BE2C (cell line): ENCODE data around the gene CDC42BPG.

Source experiments
- DNase-seq: peaks from one replicate; pipeline ENCODE4 v3.0.0-alpha.2; 2020
- H3K27me3 ChIP-seq: fragments of 250-450 bp; sonication (Bioruptor Pico); 2 replicates; pipeline ENCODE4 v1.5.1; 2020; ENCODE audit warnings: mild to moderate bottlenecking
- H3K36me3 ChIP-seq: fragments of 250-450 bp; sonication (Bioruptor Pico); 2 replicates; pipeline ENCODE4 v1.5.1; 2020; ENCODE audit warnings: mild to moderate bottlenecking
- H3K4me1 ChIP-seq: fragments of 250-450 bp; sonication (Bioruptor Pico); 2 replicates; pipeline ENCODE4 v1.5.1; 2020
- H3K4me3 ChIP-seq: 2 replicates; pipeline ENCODE4 v1.5.1; 2011; ENCODE audit warnings: low read depth, low read length
- H3K9me3 ChIP-seq: fragments of 250-450 bp; sonication (Bioruptor Pico); 2 replicates; pipeline ENCODE4 v1.5.1; 2020
- CTCF ChIP-seq: IDR thresholded peaks from 2 replicates; pipeline ENCODE4 v1.5.1; 2012; ENCODE audit warnings: mild to moderate bottlenecking, low read depth, low read length

CDC42BPG gene

GRCh38 chr11:64829536-64830251 is 14.8 kb downstream of the CDC42BPG start:
- no peaks in the 10 kb centered on the region for H3K36me3 ChIP-seq
- no peak for TF ChIP-seq CTCF
- H3K27me3 ChIP-seq = no peaks in the 10 kb centered on the region
- H3K4me1 ChIP-seq = no peaks in the 10 kb centered on the region
- H3K4me3 ChIP-seq = no peak overlapping the region
- DNase-seq = no peak
- no peaks in the 10 kb centered on the region for H3K9me3 ChIP-seq

- no peak for DNase-seq
- no peaks in the 10 kb centered on the region for H3K36me3 ChIP-seq
- TF ChIP-seq CTCF = no peak
Measured at GRCh38 chr11:64827451-64827839, 17.0 kb downstream of the CDC42BPG start.

GRCh38 chr11:64826578-64827450 is 17.6 kb downstream of the CDC42BPG start:
- no peaks in the 10 kb centered on the region for H3K9me3 ChIP-seq
- no peak for TF ChIP-seq CTCF
- DNase-seq = no peak
- no peak overlapping the region for H3K4me3 ChIP-seq
- no peaks in the 10 kb centered on the region for H3K36me3 ChIP-seq
- no peaks in the 10 kb centered on the region for H3K27me3 ChIP-seq
- H3K4me1 ChIP-seq = no peaks in the 10 kb centered on the region

More at GRCh38 chr11:64827451-64827839, 17.0 kb downstream of the CDC42BPG start:
- Histone ChIP-seq H3K9me3 (no peaks in the 10 kb centered on the region), H3K4me1 (no peaks in the 10 kb centered on the region), H3K4me3 (no peak overlapping the region), H3K27me3 (no peaks in the 10 kb centered on the region)

GRCh38 chr11:64826062-64826461 is 18.4 kb downstream of the CDC42BPG start:
- no peak for DNase-seq
- H3K27me3 ChIP-seq = no peaks in the 10 kb centered on the region
- no peaks in the 10 kb centered on the region for H3K9me3 ChIP-seq
- no peaks in the 10 kb centered on the region for H3K36me3 ChIP-seq
- H3K4me1 ChIP-seq = no peaks in the 10 kb centered on the region
- no peak for TF ChIP-seq CTCF
- H3K4me3 ChIP-seq = no peak overlapping the region

- no peak for TF ChIP-seq CTCF
- no peak for DNase-seq
- Histone ChIP-seq H3K27me3 (no peaks in the 10 kb centered on the region), H3K4me3 (no peak overlapping the region), H3K9me3 (no peaks in the 10 kb centered on the region), H3K4me1 (no peaks in the 10 kb centered on the region), H3K36me3 (no peaks in the 10 kb centered on the region)
Measured at GRCh38 chr11:64823568-64824119, 20.8 kb downstream of the CDC42BPG start.
